HepG2 (cell line): ENCODE measurements around the gene YPEL3. TPM values are rescaled to one million over a fixed set of nuclear protein-coding genes. Genes with fewer than 3 reads are reported as not detected.
A peak's percentile ranks its signal among the peaks of the same experiment; 100 is the strongest.

ENCODE experiments used
- CEBPB ChIP-seq: IDR thresholded peaks from 2 replicates; pipeline ENCODE4 v1.6.1; 2011; ENCODE audit warnings: low read depth, low read length, improper control_type of control experiment, borderline replicate concordance
- ERF ChIP-seq: IDR thresholded peaks from 2 replicates; pipeline ENCODE4 v1.6.1; 2018; ENCODE audit warnings: missing biosample characterization, missing genetic modification reagents
- FOXC1 ChIP-seq: sonication (generic); formaldehyde crosslinking; IDR thresholded peaks from 2 replicates; pipeline ENCODE4 v1.8.0; 2022; ENCODE audit warnings: mild to moderate bottlenecking, missing genetic modification reagents, borderline replicate concordance
- HCFC1 ChIP-seq: fragments of 150-350 bp; IDR thresholded peaks from 2 replicates; pipeline ENCODE4 v1.6.1; 2014; ENCODE audit warnings: low read depth, low read length
- ISX ChIP-seq: sonication (generic); formaldehyde crosslinking; conservative IDR thresholded peaks from 2 replicates; pipeline ENCODE4 v1.5.0; 2020; ENCODE audit warnings: missing genetic modification reagents
- NFATC3 ChIP-seq: sonication (generic); formaldehyde crosslinking; IDR thresholded peaks from 2 replicates; pipeline ENCODE4 v1.5.1; 2020; ENCODE audit warnings: mild to moderate bottlenecking, missing genetic modification reagents
- NFIC ChIP-seq: IDR thresholded peaks from 2 replicates; pipeline ENCODE4 v1.6.1; 2012; ENCODE audit warnings: mild to moderate bottlenecking, low read length, inconsistent platforms
- PCBP1 ChIP-seq: fragments of 200-400 bp; formaldehyde crosslinking; IDR thresholded peaks from 2 replicates; pipeline ENCODE4 v1.6.1; 2017; ENCODE audit warnings: mild to moderate bottlenecking, low read depth, low read length, borderline replicate concordance
- PITX1 ChIP-seq: sonication (generic); formaldehyde crosslinking; IDR thresholded peaks from 2 replicates; pipeline ENCODE4 v1.5.1; 2020; ENCODE audit warnings: mild to moderate bottlenecking, missing genetic modification reagents
- SALL2 ChIP-seq: sonication (generic); formaldehyde crosslinking; IDR thresholded peaks from 2 replicates; pipeline ENCODE4 v1.8.1; 2023; ENCODE audit warnings: mild to moderate bottlenecking, missing genetic modification reagents, inconsistent platforms
- ZBTB7A ChIP-seq: sonication (generic); formaldehyde crosslinking; IDR thresholded peaks from 2 replicates; pipeline ENCODE4 v1.8.0; 2022; ENCODE audit warnings: mild to moderate bottlenecking, missing genetic modification reagents
- ZFP36 ChIP-seq: fragments of 150-350 bp; IDR thresholded peaks from 2 replicates; pipeline ENCODE4 v1.6.1; 2018; ENCODE audit warnings: borderline replicate concordance, low read length, low read depth; ENCODE audit not compliant: partially characterized antibody
- ZFP90 ChIP-seq: sonication (generic); formaldehyde crosslinking; IDR thresholded peaks from 2 replicates; pipeline ENCODE4 v1.8.0; 2022; ENCODE audit warnings: missing genetic modification reagents, mild to moderate bottlenecking, inconsistent platforms, borderline replicate concordance
- ZMYM4 ChIP-seq: sonication (generic); formaldehyde crosslinking; IDR thresholded peaks from 2 replicates; pipeline ENCODE4 v1.8.1; 2023; ENCODE audit warnings: mild to moderate bottlenecking, missing genetic modification reagents
- ZNF33A ChIP-seq: sonication (generic); formaldehyde crosslinking; IDR thresholded peaks from 2 replicates; pipeline ENCODE4 v1.5.1; 2020; ENCODE audit warnings: missing genetic modification reagents, mild to moderate bottlenecking, moderate library complexity, borderline replicate concordance
- ZNF547 ChIP-seq: sonication (generic); formaldehyde crosslinking; IDR thresholded peaks from 2 replicates; pipeline ENCODE4 v1.5.1; 2020; ENCODE audit warnings: mild to moderate bottlenecking, missing genetic modification reagents
- ZNF619 ChIP-seq: sonication (generic); formaldehyde crosslinking; IDR thresholded peaks from 2 replicates; pipeline ENCODE4 v1.4.0; 2020; ENCODE audit warnings: mild to moderate bottlenecking, missing genetic modification reagents
- ZNF747 ChIP-seq: sonication (generic); formaldehyde crosslinking; IDR thresholded peaks from 2 replicates; pipeline ENCODE4 v1.8.1; 2023; ENCODE audit warnings: missing genetic modification reagents, mild to moderate bottlenecking, borderline replicate concordance
- ZNF749 ChIP-seq: sonication (generic); formaldehyde crosslinking; IDR thresholded peaks from 2 replicates; pipeline ENCODE4 v1.8.0; 2022; ENCODE audit warnings: mild to moderate bottlenecking, missing genetic modification reagents, moderate library complexity, borderline replicate concordance
- ZNF878 ChIP-seq: sonication (generic); formaldehyde crosslinking; IDR thresholded peaks from 2 replicates; pipeline ENCODE4 v1.8.1; 2023; ENCODE audit warnings: mild to moderate bottlenecking, missing genetic modification reagents, moderate library complexity
- polyA plus RNA-seq, 8 experiments: library from polyadenylated mRNA; depleted of rRNA in 3 of 8; stranded (reverse) in 7 of 8; unstranded in 1 of 8; fragments of >200 nt; fragmentation: Illumina TruSeq in 4 of 8; extraction: Trizol in 4 of 8; gene quantifications; 2 replicates each; pipeline versions ENCODE4 v1.2.1 to v1.2.3, GENCODE V29; 2011 to 2016; ENCODE audit warnings: low read depth in 4 of 8, missing spikeins in 1 of 8, mixed read lengths in 1 of 8; ENCODE audit not compliant: insufficient read depth in 1 of 8
- total RNA-seq, 5 experiments: library from RNA; depleted of rRNA; stranded (reverse); fragments of >200 nt; fragmentation: Illumina TruSeq; extraction: Trizol; gene quantifications; 2 replicates each; pipeline ENCODE4 v1.2.3, GENCODE V29; 2016; ENCODE audit warnings: low read depth in 1 of 5
- TF ChIP-seq, protein P1 (sequence below): sonication (generic); formaldehyde crosslinking; IDR thresholded peaks from 2 replicates; pipeline ENCODE4 v1.8.0; 2022; ENCODE audit warnings: mild to moderate bottlenecking, missing genetic modification reagents, borderline replicate concordance
- TF ChIP-seq, protein P2 (sequence below): sonication (generic); formaldehyde crosslinking; IDR thresholded peaks from 2 replicates; pipeline ENCODE4 v1.4.0; 2020; ENCODE audit warnings: low read depth, mild to moderate bottlenecking, missing genetic modification reagents
- TF ChIP-seq, protein P3 (sequence below): sonication (generic); formaldehyde crosslinking; IDR thresholded peaks from 2 replicates; pipeline ENCODE4 v1.5.0; 2020; ENCODE audit warnings: mild to moderate bottlenecking, low read depth, missing genetic modification reagents, borderline replicate concordance
- TF ChIP-seq, protein P4 (sequence below): sonication (generic); formaldehyde crosslinking; IDR thresholded peaks from 2 replicates; pipeline ENCODE4 v1.5.1; 2020; ENCODE audit warnings: mild to moderate bottlenecking, moderate library complexity, missing genetic modification reagents

The YPEL3 gene
- total and polyA plus RNA-seq, 2 of the 13 experiments (the other 11 are each of a cell fraction or from before 2014, with no cell fraction given) = 5.4 to 47.0 TPM

DNA sequence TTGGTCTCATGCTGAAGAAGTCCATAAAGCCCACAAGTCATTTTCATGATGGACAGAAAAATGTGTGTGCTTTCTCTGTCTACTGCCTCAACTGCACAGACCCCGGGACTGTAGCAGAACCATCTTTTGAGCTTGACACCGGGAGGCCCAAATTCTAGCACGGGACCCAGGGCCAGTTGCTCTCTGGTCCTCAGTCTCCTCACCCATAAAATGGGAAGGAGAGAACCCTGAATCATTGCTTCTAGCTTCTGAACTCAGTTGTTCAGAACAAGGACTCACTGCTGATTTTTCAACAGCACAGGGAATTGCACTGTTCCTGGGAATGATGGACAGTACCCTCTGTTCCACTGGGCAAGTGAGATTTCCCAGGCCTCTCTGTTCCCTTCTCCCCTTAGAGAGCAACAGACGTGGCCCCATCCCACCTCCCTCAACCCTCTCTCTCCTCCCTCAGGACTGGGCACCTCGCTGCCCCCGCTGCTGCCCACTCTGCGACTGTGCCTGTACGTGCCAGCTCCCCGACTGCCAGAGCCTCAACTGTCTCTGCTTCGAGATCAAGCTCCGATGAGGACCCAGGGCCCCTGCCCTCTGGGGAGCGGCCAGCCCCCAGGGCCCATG lies 32.6 kb downstream of the YPEL3 start (continued):
- TF ChIP-seq FOXC1 (CRISPR knock-in tag) = peak; percentile 25; the same call in 1 of the 2 replicates
- no peak for TF ChIP-seq NFATC3
- peak; percentile 32; the same call in 1 of the 2 replicates for TF ChIP-seq ERF (CRISPR knock-in tag)
- no peak for TF ChIP-seq PITX1 (CRISPR knock-in tag)
- no peak for TF ChIP-seq ISX (CRISPR knock-in tag)
- TF ChIP-seq ZNF33A (CRISPR knock-in tag) = no peak
- TF ChIP-seq, protein P1, sequence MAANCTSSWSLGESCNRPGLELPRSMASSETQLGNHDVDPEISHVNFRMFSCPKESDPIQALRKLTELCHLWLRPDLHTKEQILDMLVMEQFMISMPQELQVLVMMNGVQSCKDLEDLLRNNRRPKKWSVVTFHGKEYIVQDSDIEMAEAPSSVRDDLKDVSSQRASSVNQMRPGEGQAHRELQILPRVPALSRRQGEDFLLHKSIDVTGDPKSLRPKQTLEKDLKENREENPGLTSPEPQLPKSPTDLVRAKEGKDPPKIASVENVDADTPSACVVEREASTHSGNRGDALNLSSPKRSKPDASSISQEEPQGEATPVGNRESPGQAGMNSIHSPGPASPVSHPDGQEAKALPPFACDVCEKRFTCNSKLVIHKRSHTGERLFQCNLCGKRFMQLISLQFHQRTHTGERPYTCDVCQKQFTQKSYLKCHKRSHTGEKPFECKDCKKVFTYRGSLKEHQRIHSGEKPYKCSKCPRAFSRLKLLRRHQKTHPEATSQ (CRISPR knock-in tag) = no peak
- TF ChIP-seq SALL2 = no peak; the same call in 1 of the 2 replicates
- TF ChIP-seq ZFP36 = no peak
- no peak for TF ChIP-seq NFIC
- TF ChIP-seq, protein P2, sequence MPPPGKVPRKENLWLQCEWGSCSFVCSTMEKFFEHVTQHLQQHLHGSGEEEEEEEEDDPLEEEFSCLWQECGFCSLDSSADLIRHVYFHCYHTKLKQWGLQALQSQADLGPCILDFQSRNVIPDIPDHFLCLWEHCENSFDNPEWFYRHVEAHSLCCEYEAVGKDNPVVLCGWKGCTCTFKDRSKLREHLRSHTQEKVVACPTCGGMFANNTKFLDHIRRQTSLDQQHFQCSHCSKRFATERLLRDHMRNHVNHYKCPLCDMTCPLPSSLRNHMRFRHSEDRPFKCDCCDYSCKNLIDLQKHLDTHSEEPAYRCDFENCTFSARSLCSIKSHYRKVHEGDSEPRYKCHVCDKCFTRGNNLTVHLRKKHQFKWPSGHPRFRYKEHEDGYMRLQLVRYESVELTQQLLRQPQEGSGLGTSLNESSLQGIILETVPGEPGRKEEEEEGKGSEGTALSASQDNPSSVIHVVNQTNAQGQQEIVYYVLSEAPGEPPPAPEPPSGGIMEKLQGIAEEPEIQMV (CRISPR knock-in tag) = no peak
- TF ChIP-seq ZNF747 = peak; percentile 10; the same call in 1 of the 2 replicates
- TF ChIP-seq PCBP1 = 0 out of 2 replicates have a peak, but pooled peaks have one; percentile 22
- no peak for TF ChIP-seq ZNF619
- 0 out of 2 replicates have a peak, but pooled peaks have one; percentile 14 for TF ChIP-seq ZFP90 (CRISPR knock-in tag)
- TF ChIP-seq ZNF547 (CRISPR knock-in tag) = peak; percentile 78
- TF ChIP-seq, protein P3, sequence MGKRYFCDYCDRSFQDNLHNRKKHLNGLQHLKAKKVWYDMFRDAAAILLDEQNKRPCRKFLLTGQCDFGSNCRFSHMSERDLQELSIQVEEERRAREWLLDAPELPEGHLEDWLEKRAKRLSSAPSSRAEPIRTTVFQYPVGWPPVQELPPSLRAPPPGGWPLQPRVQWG (CRISPR knock-in tag) = no peak
- TF ChIP-seq ZMYM4 (CRISPR knock-in tag) = no peak
- TF ChIP-seq ZNF878 (CRISPR knock-in tag) = no peak; the same call in 1 of the 2 replicates
- no peak for TF ChIP-seq HCFC1
- no peak for TF ChIP-seq CEBPB
- TF ChIP-seq ZNF749 (CRISPR knock-in tag) = no peak
- TF ChIP-seq, protein P4, sequence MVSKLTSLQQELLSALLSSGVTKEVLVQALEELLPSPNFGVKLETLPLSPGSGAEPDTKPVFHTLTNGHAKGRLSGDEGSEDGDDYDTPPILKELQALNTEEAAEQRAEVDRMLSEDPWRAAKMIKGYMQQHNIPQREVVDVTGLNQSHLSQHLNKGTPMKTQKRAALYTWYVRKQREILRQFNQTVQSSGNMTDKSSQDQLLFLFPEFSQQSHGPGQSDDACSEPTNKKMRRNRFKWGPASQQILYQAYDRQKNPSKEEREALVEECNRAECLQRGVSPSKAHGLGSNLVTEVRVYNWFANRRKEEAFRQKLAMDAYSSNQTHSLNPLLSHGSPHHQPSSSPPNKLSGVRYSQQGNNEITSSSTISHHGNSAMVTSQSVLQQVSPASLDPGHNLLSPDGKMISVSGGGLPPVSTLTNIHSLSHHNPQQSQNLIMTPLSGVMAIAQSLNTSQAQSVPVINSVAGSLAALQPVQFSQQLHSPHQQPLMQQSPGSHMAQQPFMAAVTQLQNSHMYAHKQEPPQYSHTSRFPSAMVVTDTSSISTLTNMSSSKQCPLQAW (CRISPR knock-in tag) = no peak
- no peak for TF ChIP-seq ZBTB7A (CRISPR knock-in tag)
